ENCODE results near the gene WTAP. TPM values are rescaled to one million over a fixed set of nuclear protein-coding genes. Genes with fewer than 3 reads are reported as not detected.
"Not testable (repeated sequence)": the region's sequence is repeated elsewhere in the genome, so short reads cannot be mapped to it uniquely, and the experiment has no call there.

WTAP gene
- total and polyA plus RNA-seq, 10 donors, result 71.6 to 149 (median 109) TPM

- intact Hi-C loops (cut with DNase I; ENCODE audit: low total_unique reads), result no loop called here
- Histone ChIP-seq H3K4me1 (peaks cover 21 to 95% (median 49%) of the 10 kb centered on the region in 6 donors), H3K27me3 (replicated peaks in 1 of 7) (no peaks in the 10 kb centered on the region), H3K9me3 (no peaks in the 10 kb centered on the region), H3K27ac (no peak overlapping the region), H3K36me3 (peaks cover 0 to 90% (median 61%) of the 10 kb centered on the region in 6 donors), H3K4me3 (no peak overlapping the region)
- TF ChIP-seq, protein P1, sequence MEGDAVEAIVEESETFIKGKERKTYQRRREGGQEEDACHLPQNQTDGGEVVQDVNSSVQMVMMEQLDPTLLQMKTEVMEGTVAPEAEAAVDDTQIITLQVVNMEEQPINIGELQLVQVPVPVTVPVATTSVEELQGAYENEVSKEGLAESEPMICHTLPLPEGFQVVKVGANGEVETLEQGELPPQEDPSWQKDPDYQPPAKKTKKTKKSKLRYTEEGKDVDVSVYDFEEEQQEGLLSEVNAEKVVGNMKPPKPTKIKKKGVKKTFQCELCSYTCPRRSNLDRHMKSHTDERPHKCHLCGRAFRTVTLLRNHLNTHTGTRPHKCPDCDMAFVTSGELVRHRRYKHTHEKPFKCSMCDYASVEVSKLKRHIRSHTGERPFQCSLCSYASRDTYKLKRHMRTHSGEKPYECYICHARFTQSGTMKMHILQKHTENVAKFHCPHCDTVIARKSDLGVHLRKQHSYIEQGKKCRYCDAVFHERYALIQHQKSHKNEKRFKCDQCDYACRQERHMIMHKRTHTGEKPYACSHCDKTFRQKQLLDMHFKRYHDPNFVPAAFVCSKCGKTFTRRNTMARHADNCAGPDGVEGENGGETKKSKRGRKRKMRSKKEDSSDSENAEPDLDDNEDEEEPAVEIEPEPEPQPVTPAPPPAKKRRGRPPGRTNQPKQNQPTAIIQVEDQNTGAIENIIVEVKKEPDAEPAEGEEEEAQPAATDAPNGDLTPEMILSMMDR (IDR thresholded peaks at IDR 0.05 in 8 of 11, conservative IDR thresholded peaks at IDR 0.05 in 3 of 11), result no peak
- TF ChIP-seq POLR2AphosphoS5 (IDR thresholded peaks at IDR 0.05), result no peak
- TF ChIP-seq POLR2A (IDR thresholded peaks at IDR 0.05), result no peak
- WGBS, 5 donors, result 52 to 61% (median 56%) methylated on average over 3 of the region's 3 CpGs
- DNase-seq, result no peak
Measured at GRCh38 chr6:159686703-159687102, 40.6 kb upstream of the WTAP start.

DNA sequence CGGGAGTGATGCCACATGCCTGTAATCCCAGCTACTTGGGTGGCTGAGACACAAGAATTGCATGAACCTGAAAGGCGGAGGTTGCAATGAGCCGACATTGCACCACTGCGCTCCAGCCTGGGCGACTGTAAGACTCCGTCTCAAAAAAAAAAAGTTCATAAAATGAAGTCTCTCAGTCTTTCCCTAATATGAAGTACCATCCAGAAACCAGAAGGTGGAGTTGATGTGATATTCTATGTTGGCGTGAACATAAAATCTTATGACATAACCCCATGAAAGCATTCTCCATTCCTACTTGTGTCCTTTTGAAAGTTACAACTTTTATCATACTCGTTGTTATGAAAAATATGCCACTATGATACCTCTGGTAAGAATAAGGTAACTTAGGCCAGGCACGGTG is 40.0 kb upstream of the WTAP start:
- Histone ChIP-seq H3K9me3 (no peaks in the 10 kb centered on the region), H3K4me3 (no peak overlapping the region), H3K27ac (no peak overlapping the region), H3K36me3 (peaks cover 0 to 90% (median 55%) of the 10 kb centered on the region in 6 donors), H3K4me1 (peaks cover 25 to 95% (median 53%) of the 10 kb centered on the region in 6 donors), H3K27me3 (replicated peaks in 1 of 7) (no peaks in the 10 kb centered on the region)
- intact Hi-C loops (cut with DNase I; ENCODE audit: low total_unique reads), result no loop called here
- WGBS, 5 donors, result 93 to 97% (median 95%) methylated on average over 9 of the region's 9 CpGs
- TF ChIP-seq, protein P1 (IDR thresholded peaks at IDR 0.05 in 8 of 11, conservative IDR thresholded peaks at IDR 0.05 in 3 of 11), result no peak
- TF ChIP-seq POLR2A (IDR thresholded peaks at IDR 0.05) (no peak), POLR2AphosphoS5 (IDR thresholded peaks at IDR 0.05) (no peak)
- DNase-seq, result no peak

DNA sequence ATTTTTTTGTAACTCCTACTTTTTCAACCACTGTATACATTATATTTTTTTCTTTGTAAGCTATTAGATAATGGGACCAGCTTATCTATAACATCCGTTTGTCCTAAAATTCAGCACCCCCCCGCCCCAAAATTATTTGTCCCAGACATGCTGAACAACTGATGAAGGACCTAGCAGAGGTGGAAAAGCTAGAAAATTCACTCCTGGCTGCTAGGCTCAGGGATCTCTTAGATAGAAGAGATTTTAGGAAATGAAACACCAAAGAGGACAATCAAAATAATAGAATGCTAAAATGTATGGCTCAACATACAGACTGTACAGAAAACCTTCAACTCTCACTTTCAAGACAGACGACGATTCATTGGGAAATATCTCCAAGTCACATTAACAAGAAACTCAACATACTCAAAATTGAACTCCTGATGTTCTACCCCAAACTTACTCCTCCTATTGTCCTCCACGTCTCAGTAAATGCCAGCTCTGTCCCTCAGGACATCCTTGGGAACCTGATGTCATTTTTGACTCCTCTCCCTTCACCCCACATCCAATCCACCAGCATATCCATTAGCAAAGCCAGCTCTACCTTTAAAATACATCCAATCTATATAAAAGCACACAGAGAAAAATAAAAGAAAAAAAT is 38.9 kb upstream of the WTAP start:
- Histone ChIP-seq H3K27me3 (replicated peaks in 1 of 7) (no peaks in the 10 kb centered on the region), H3K36me3 (peaks cover 0 to 79% (median 45%) of the 10 kb centered on the region in 6 donors), H3K9me3 (no peaks in the 10 kb centered on the region), H3K4me1 (peaks cover 25 to 89% (median 49%) of the 10 kb centered on the region in 6 donors), H3K27ac (peak overlapping the region in 2 of 8 donors; percentile 26 to 97), H3K4me3 (peak overlapping the region in 2 of 8 donors; percentile 18 to 20)
- no peak for TF ChIP-seq POLR2AphosphoS5 (IDR thresholded peaks at IDR 0.05)
- TF ChIP-seq POLR2A (IDR thresholded peaks at IDR 0.05), result no peak
- TF ChIP-seq, protein P1 (IDR thresholded peaks at IDR 0.05 in 8 of 11, conservative IDR thresholded peaks at IDR 0.05 in 3 of 11), result no peak
- no peak for DNase-seq
- WGBS, 5 donors, result 79 to 88% (median 83%) methylated on average over 5 of the region's 5 CpGs
- intact Hi-C loops (cut with DNase I; ENCODE audit: low total_unique reads), result no loop called here

- Histone ChIP-seq H3K4me1 (peaks cover 28 to 87% (median 52%) of the 10 kb centered on the region in 6 donors), H3K27ac (peak overlapping the region in 3 of 8 donors; percentile 26 to 97 (median 26)), H3K9me3 (no peaks in the 10 kb centered on the region), H3K4me3 (peak overlapping the region in 2 of 8 donors; percentile 18 to 20), H3K27me3 (replicated peaks in 1 of 7) (no peaks in the 10 kb centered on the region), H3K36me3 (peaks cover 0 to 73% (median 39%) of the 10 kb centered on the region in 6 donors)
- peak; percentile 18 to 57 (median 43) for TF ChIP-seq POLR2AphosphoS5 (IDR thresholded peaks at IDR 0.05)
- TF ChIP-seq POLR2A (IDR thresholded peaks at IDR 0.05), result no peak
- WGBS, 5 donors, result 77 to 88% (median 81%) methylated on average over 6 of the region's 6 CpGs
- DNase-seq, result no peak
- intact Hi-C loops (cut with DNase I; ENCODE audit: low total_unique reads), result no loop called here
Measured at GRCh38 chr6:159689001-159689400, 38.3 kb upstream of the WTAP start.

GRCh38 chr6:159690135-159690534 is 37.2 kb upstream of the WTAP start:
- intact Hi-C loops (cut with DNase I; ENCODE audit: low total_unique reads), result loop anchor here (5.0 kb wide), 1 partner anchor 37 kb away; the partner anchor contains the start of gene WTAP
- Histone ChIP-seq H3K4me1 (peaks cover 39 to 91% (median 60%) of the 10 kb centered on the region in 6 donors), H3K36me3 (peaks cover 0 to 62% (median 29%) of the 10 kb centered on the region in 6 donors)

More at GRCh38 chr6:159690135-159690534, 37.2 kb upstream of the WTAP start:
- not testable (repeated sequence) for H3K27me3 ChIP-seq (replicated peaks in 1 of 7); DNase-seq; H3K9me3 ChIP-seq
- 90 to 96% (median 94%) methylated on average over 11 to 13 of the region's 13 CpGs for WGBS, 5 donors
- Histone ChIP-seq H3K4me3 (peak overlapping the region in 3 of 8 donors; percentile 20 to 96 (median 95)), H3K27ac (peak overlapping the region in 3 of 8 donors; percentile 97)

All from spleen (tissue), 11 donors.